ENCODE data around the gene KDF1. TPM values are rescaled to one million over a fixed set of nuclear protein-coding genes. Genes with fewer than 3 reads are reported as not detected.
A peak's percentile ranks its signal among the peaks of the same experiment; 100 is the strongest.

The KDF1 gene
- total and polyA plus RNA-seq, 2 of the 13 experiments (the other 11 are each of a cell fraction or from before 2014, with no cell fraction given): 1.9 to 4.9 TPM

GRCh38 chr1:26951216-26951615 lies 9.1 kb downstream of the KDF1 start:
- ATAC-seq: no peak; the same call in 2 of the 3 replicates

DNA sequence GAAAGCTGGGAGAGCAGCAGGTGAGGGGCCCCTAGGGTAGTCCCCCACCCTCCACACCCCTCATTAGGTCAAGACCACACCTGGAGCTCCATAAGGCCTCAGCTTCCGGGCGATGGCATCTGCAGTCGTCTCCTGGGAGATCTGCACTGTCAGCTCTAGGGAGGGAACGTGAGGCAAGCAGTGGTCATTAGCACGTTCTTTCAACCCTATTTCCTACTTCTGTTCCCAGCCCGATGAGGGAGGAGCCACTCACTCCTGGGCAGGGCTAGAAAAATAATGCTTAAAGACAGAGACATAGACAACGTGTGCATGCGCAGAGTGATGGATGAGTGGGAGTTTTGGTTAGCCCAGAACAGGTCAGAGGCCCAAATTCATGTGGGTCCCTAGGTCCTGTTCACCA lies 9.7 kb downstream of the KDF1 start:
- ChIA-PET CTCF (ENCODE audit: low intra/inter-chr PET ratio, low total read pairs) (no interaction called here), POLR2A (interaction anchor here (0.9 to 1.8 kb wide), 7 partner anchors 10 to 60 kb away, joined by 3 to 5 read pairs (median 5); partner anchors contain the start of genes GPATCH3, GPN2, KDF1 and NR0B2)
- Histone ChIP-seq H4K20me1 (ENCODE audit: insufficient read depth, low read length) (no peaks in the 10 kb centered on the region), H3K27ac (ENCODE audit: extremely low read length, insufficient read depth, low read length) (no peak overlapping the region), H3K4me3 (replicated peaks in 1 of 3; ENCODE audit: insufficient read depth in 1 of 3, low read depth in 2 of 3, low read length in 3 of 3) (no peak overlapping the region), H2AFZ (ENCODE audit: low read length) (no peak overlapping the region), H3K79me2 (ENCODE audit: insufficient read depth, low read length) (no peaks in the 10 kb centered on the region), H3K27me3 (ENCODE audit: control insufficient read depth in 1 of 2, insufficient read depth in 2 of 2, low read length in 2 of 2) (no peaks in the 10 kb centered on the region), H3K36me3 (replicated peaks in 1 of 2; ENCODE audit: control insufficient read depth in 1 of 2, insufficient read depth in 2 of 2, low read length in 2 of 2) (peaks cover 4 to 9% of the 10 kb centered on the region in 2 experiments; a peak in 4 of 5 replicates), H3K4me1 (ENCODE audit: insufficient read depth, low read length) (peaks cover 55% of the 10 kb centered on the region), H3K9ac (ENCODE audit: insufficient read depth, low read depth, low read length) (no peak overlapping the region), H3K4me2 (ENCODE audit: low read depth, low read length) (no peak overlapping the region), H3K9me3 (ENCODE audit: low read length) (no peaks in the 10 kb centered on the region)
- WGBS (ENCODE audit: low lambda C conversion rate): 90% methylated on average over 8 of the region's 8 CpGs
- intact Hi-C loops (cut with micrococcal nuclease; ENCODE audit: unreplicated experiment): no loop called here
- in situ Hi-C loops (cut with HindIII; ENCODE audit: extremely low pct_ligation_motif_present, low pct_unique_long_range_greater_than_20kb): no loop called here
- DNase-seq (ENCODE audit: low spot score) (no peak), FAIRE-seq (no peak), ATAC-seq (no peak; the same call in 2 of the 3 replicates)
- no TSS peak for BruUV-seq (replicated peaks)
- TF ChIP-seq AGO2 (optimal IDR thresholded peaks at IDR 0.05; ENCODE audit: low read depth, low read length): no peak
- TF ChIP-seq NFE2L1 (CRISPR knock-in tag; IDR thresholded peaks at IDR 0.05; ENCODE audit: borderline replicate concordance): no peak
- no peak for TF ChIP-seq ZKSCAN5 (CRISPR knock-in tag; IDR thresholded peaks at IDR 0.05)
- TF ChIP-seq CREB3 (CRISPR knock-in tag; IDR thresholded peaks at IDR 0.05): no peak
- TF ChIP-seq ZFP36L2 (CRISPR knock-in tag; IDR thresholded peaks at IDR 0.05): no peak
- TF ChIP-seq EZH2 (conservative IDR thresholded peaks at IDR 0.05; ENCODE audit: low read depth, low read length): no peak
- TF ChIP-seq, protein P1, sequence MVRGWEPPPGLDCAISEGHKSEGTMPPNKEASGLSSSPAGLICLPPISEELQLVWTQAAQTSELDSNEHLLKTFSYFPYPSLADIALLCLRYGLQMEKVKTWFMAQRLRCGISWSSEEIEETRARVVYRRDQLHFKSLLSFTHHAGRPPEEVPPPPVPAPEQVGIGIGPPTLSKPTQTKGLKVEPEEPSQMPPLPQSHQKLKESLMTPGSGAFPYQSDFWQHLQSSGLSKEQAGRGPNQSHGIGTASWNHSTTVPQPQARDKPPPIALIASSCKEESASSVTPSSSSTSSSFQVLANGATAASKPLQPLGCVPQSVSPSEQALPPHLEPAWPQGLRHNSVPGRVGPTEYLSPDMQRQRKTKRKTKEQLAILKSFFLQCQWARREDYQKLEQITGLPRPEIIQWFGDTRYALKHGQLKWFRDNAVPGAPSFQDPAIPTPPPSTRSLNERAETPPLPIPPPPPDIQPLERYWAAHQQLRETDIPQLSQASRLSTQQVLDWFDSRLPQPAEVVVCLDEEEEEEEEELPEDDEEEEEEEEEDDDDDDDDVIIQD (CRISPR knock-in tag; IDR thresholded peaks at IDR 0.05; ENCODE audit: low read depth): no peak
- no peak for TF ChIP-seq HNRNPUL1 (IDR thresholded peaks at IDR 0.05; ENCODE audit: low read depth, low read length)
- TF ChIP-seq ATF7 (IDR thresholded peaks at IDR 0.05): no peak
- TF ChIP-seq ATF7 (CRISPR knock-in tag; IDR thresholded peaks at IDR 0.05): no peak

More at GRCh38 chr1:26951216-26951615, 9.1 kb downstream of the KDF1 start:
- intact Hi-C loops (cut with micrococcal nuclease; ENCODE audit: unreplicated experiment) (no loop called here), in situ Hi-C loops (cut with HindIII; ENCODE audit: extremely low pct_ligation_motif_present, low pct_unique_long_range_greater_than_20kb) (no loop called here)
- Histone ChIP-seq H3K27me3 (ENCODE audit: control insufficient read depth in 1 of 2, insufficient read depth in 2 of 2, low read length in 2 of 2) (no peaks in the 10 kb centered on the region), H3K4me2 (ENCODE audit: low read depth, low read length) (no peak overlapping the region), H3K27ac (ENCODE audit: extremely low read length, insufficient read depth, low read length) (no peak overlapping the region), H3K4me3 (replicated peaks in 1 of 3; ENCODE audit: insufficient read depth in 1 of 3, low read depth in 2 of 3, low read length in 3 of 3) (no peak overlapping the region), H3K4me1 (ENCODE audit: insufficient read depth, low read length) (peaks cover 49% of the 10 kb centered on the region), H3K79me2 (ENCODE audit: insufficient read depth, low read length) (no peaks in the 10 kb centered on the region), H3K36me3 (replicated peaks in 1 of 2; ENCODE audit: control insufficient read depth in 1 of 2, insufficient read depth in 2 of 2, low read length in 2 of 2) (peaks cover under 1 to 2% of the 10 kb centered on the region in 2 experiments; a peak in 3 of 5 replicates), H2AFZ (ENCODE audit: low read length) (no peak overlapping the region), H3K9ac (ENCODE audit: insufficient read depth, low read depth, low read length) (no peak overlapping the region), H4K20me1 (ENCODE audit: insufficient read depth, low read length) (no peaks in the 10 kb centered on the region), H3K9me3 (ENCODE audit: low read length) (no peaks in the 10 kb centered on the region)
- no peak for FAIRE-seq
- POLR2A ChIA-PET: interaction anchor here (1.0 kb wide), 1 partner anchor 51 kb away, joined by 5 read pairs; the partner anchor contains the start of gene GPATCH3
- BruUV-seq (replicated peaks): no TSS peak
- 100% methylated on average over 1 of the region's 14 CpGs for WGBS (ENCODE audit: low lambda C conversion rate)
- TF ChIP-seq AGO2 (optimal IDR thresholded peaks at IDR 0.05; ENCODE audit: low read depth, low read length) (peak; percentile 6), ZNF546 (CRISPR knock-in tag; conservative IDR thresholded peaks at IDR 0.05) (no peak)
- DNase-seq (ENCODE audit: low spot score): no peak
- CTCF ChIA-PET (ENCODE audit: low intra/inter-chr PET ratio, low total read pairs): no interaction called here
